Glomerular visceral epithelial cell (primary cell): ENCODE measurements around the gene MFF.

Experiments used
- DNase-seq: peaks from one replicate; pipeline ENCODE4 v3.0.0-alpha.2; 2016; ENCODE audit errors: extremely low spot score

MFF gene

GRCh38 chr2:227324995-227325838 lies at the start of gene MFF:
MFF (plus strand) TSS chr2:227325251; CDS start chr2:227330666, 5,415 bp downstream.
- DNase-seq = peak; percentile 93

- no peak for DNase-seq
Measured at GRCh38 chr2:227280895-227281294, 44.2 kb upstream of the MFF start.

GRCh38 chr2:227285741-227286236 lies 39.3 kb upstream of the MFF start:
- DNase-seq = no peak

- no peak for DNase-seq
Measured at GRCh38 chr2:227287771-227288170, 37.3 kb upstream of the MFF start.

GRCh38 chr2:227292314-227292713 lies 32.7 kb upstream of the MFF start:
- no peak for DNase-seq

- no peak for DNase-seq
Measured at GRCh38 chr2:227293531-227293930, 31.5 kb upstream of the MFF start.

GRCh38 chr2:227295806-227296205 lies 29.2 kb upstream of the MFF start:
- no peak for DNase-seq

GRCh38 chr2:227296671-227297405 lies 28.2 kb upstream of the MFF start:
- DNase-seq = no peak

- no peak for DNase-seq
Measured at GRCh38 chr2:227301523-227301922, 23.5 kb upstream of the MFF start.

- no peak for DNase-seq
Measured at GRCh38 chr2:227308784-227309183, 16.3 kb upstream of the MFF start.

GRCh38 chr2:227310756-227311110 lies 14.3 kb upstream of the MFF start:
- DNase-seq = peak; percentile 54

GRCh38 chr2:227311861-227312506 lies 13.1 kb upstream of the MFF start:
- DNase-seq = no peak

GRCh38 chr2:227312579-227312978 lies 12.5 kb upstream of the MFF start:
- no peak for DNase-seq

- DNase-seq = no peak
Measured at GRCh38 chr2:227313310-227313709, 11.7 kb upstream of the MFF start.

- DNase-seq = no peak
Measured at GRCh38 chr2:227317834-227318233, 7.2 kb upstream of the MFF start.

- no peak for DNase-seq
Measured at GRCh38 chr2:227320305-227321094, 4.6 kb upstream of the MFF start.

- DNase-seq = no peak
Measured at GRCh38 chr2:227322530-227323205, 2.4 kb upstream of the MFF start.

- no peak for DNase-seq
Measured at GRCh38 chr2:227323818-227324217, 1.2 kb upstream of the MFF start.

GRCh38 chr2:227324642-227324994 lies 433 bp upstream of the MFF start:
- no peak for DNase-seq

- peak; percentile 55 for DNase-seq
Measured at GRCh38 chr2:227325839-227326195, 766 bp downstream of the MFF start.

- no peak for DNase-seq
Measured at GRCh38 chr2:227326783-227327182, 1.7 kb downstream of the MFF start.
